ENCODE measurements around the gene CYBA. TPM values are rescaled to one million over a fixed set of nuclear protein-coding genes. Genes with fewer than 3 reads are reported as not detected.

The CYBA gene
- total and polyA plus RNA-seq, 7 experiments from 2014 or later = 240 to 537 (median 454) TPM

GRCh38 chr16:88651989-88652761, 1.3 kb upstream of the CYBA start:
- Histone ChIP-seq H3K27me3 (ENCODE audit: control insufficient read depth in 2 of 2, insufficient read depth in 2 of 2, low read length in 2 of 2) (no peaks in the 10 kb centered on the region), H3K4me1 (ENCODE audit: control insufficient read depth in 2 of 2, insufficient read depth in 2 of 2, low read length in 2 of 2) (peaks cover 20 to 28% of the 10 kb centered on the region in 2 donors), H3K9me3 (ENCODE audit: control insufficient read depth in 2 of 3, low read length in 3 of 3) (no peaks in the 10 kb centered on the region), H3K27ac (ENCODE audit: low read depth, low read length) (peak overlapping the region; percentile 84), H3K4me3 (ENCODE audit: low read length) (no peak overlapping the region), H3K36me3 (ENCODE audit: control insufficient read depth in 2 of 3, insufficient read depth in 3 of 3, low read length in 3 of 3) (peaks cover 0 to 45% (median 0%) of the 10 kb centered on the region in 3 experiments)
- Mint-ChIP-seq H3K27ac (peak overlapping the region in 6 of 9 donors; percentile 24 to 98 (median 84)), H3K36me3 (peaks cover 0 to 15% (median 1%) of the 10 kb centered on the region in 5 donors), H3K4me1 (peaks cover 6 to 27% (median 13%) of the 10 kb centered on the region in 7 donors), H3K27me3 (no peaks in the 10 kb centered on the region), H3K9me3 (no peaks in the 10 kb centered on the region), H3K4me3 (peak overlapping the region in 4 of 10 donors; percentile 53 to 91 (median 68))
- intact Hi-C loops (cut with micrococcal nuclease) = loop anchor here (1.0 to 2.0 kb wide), 11 partner anchors 11 to 199 kb away; partner anchors contain the start of genes MVD (in 2 of the 2), SNAI3 (in 2 of the 2), ZC3H18 (in 2 of the 2) and CTU2 (in 1 of the 2)
- DNase-seq (no peak), ATAC-seq (no peak)
- CTCF ChIA-PET = interaction anchor here (1.2 kb wide), 1 partner anchor 53 kb away, joined by 4 read pairs; no protein-coding TSS in a partner anchor
- POLR2A ChIA-PET = interaction anchor here (1.2 to 2.2 kb wide), 3 partner anchors 11 to 35 kb away, joined by 4 to 8 read pairs (median 4); partner anchors contain the start of gene MVD

- DNase-seq (peak in 8 of 9 donors; percentile 46 to 76 (median 64)), ATAC-seq (peak; percentile 81)
- Histone ChIP-seq H3K9me3 (ENCODE audit: control insufficient read depth in 2 of 3, low read length in 3 of 3) (no peaks in the 10 kb centered on the region), H3K27me3 (ENCODE audit: control insufficient read depth in 2 of 2, insufficient read depth in 2 of 2, low read length in 2 of 2) (no peaks in the 10 kb centered on the region), H3K36me3 (ENCODE audit: control insufficient read depth in 2 of 3, insufficient read depth in 3 of 3, low read length in 3 of 3) (peaks cover 0 to 41% (median 0%) of the 10 kb centered on the region in 3 experiments), H3K27ac (ENCODE audit: low read depth, low read length) (peak overlapping the region; percentile 84), H3K4me3 (ENCODE audit: low read length) (peak overlapping the region; percentile 78), H3K4me1 (ENCODE audit: control insufficient read depth in 2 of 2, insufficient read depth in 2 of 2, low read length in 2 of 2) (peaks cover 20 to 28% of the 10 kb centered on the region in 2 donors)
- ChIA-PET POLR2A (interaction anchor here (0.6 to 3.0 kb wide), 6 partner anchors 10 to 143 kb away, joined by 3 to 13 read pairs (median 4); partner anchors contain the start of gene MVD), CTCF (no interaction called here)
- Mint-ChIP-seq H3K27ac (peak overlapping the region; percentile 81 to 98 (median 88)), H3K4me1 (peaks cover 6 to 27% (median 13%) of the 10 kb centered on the region in 7 donors), H3K27me3 (no peaks in the 10 kb centered on the region), H3K9me3 (no peaks in the 10 kb centered on the region), H3K36me3 (peaks cover 0 to 15% (median 1%) of the 10 kb centered on the region in 5 donors), H3K4me3 (peak overlapping the region; percentile 84 to 93 (median 90))
- intact Hi-C loops (cut with micrococcal nuclease) = loop anchor here (1.0 to 2.0 kb wide), 11 partner anchors 12 to 199 kb away; partner anchors contain the start of genes MVD (in 2 of the 2), SNAI3 (in 2 of the 2), ZC3H18 (in 2 of the 2) and CTU2 (in 1 of the 2)
Measured at GRCh38 chr16:88651276-88651988, 579 bp upstream of the CYBA start.

GRCh38 chr16:88649924-88650748, 717 bp downstream of the CYBA start:
- peak; percentile 19 for ATAC-seq

GRCh38 chr16:88649195-88649923, 1.5 kb downstream of the CYBA start:
- H3K4me3 Mint-ChIP-seq = peak overlapping the region; percentile 84 to 93 (median 90)
- peak overlapping the region; percentile 66 to 94 (median 85) for H3K27ac Mint-ChIP-seq
- CTCF ChIA-PET = interaction anchor here (0.8 to 1.0 kb wide), 2 partner anchors 36 to 53 kb away, joined by 3 read pairs; no protein-coding TSS in a partner anchor
- Histone ChIP-seq H3K4me1 (ENCODE audit: control insufficient read depth in 2 of 2, insufficient read depth in 2 of 2, low read length in 2 of 2) (peaks cover 20 to 28% of the 10 kb centered on the region in 2 donors), H3K27ac (ENCODE audit: low read depth, low read length) (peak overlapping the region; percentile 84), H3K9me3 (ENCODE audit: control insufficient read depth in 2 of 3, low read length in 3 of 3) (no peaks in the 10 kb centered on the region), H3K4me3 (ENCODE audit: low read length) (peak overlapping the region; percentile 78), H3K27me3 (ENCODE audit: control insufficient read depth in 2 of 2, insufficient read depth in 2 of 2, low read length in 2 of 2) (no peaks in the 10 kb centered on the region), H3K36me3 (ENCODE audit: control insufficient read depth in 2 of 3, insufficient read depth in 3 of 3, low read length in 3 of 3) (peaks cover 0 to 41% (median 0%) of the 10 kb centered on the region in 3 experiments)
- ATAC-seq (no peak), DNase-seq (no peak)
- no peaks in the 10 kb centered on the region for H3K27me3 Mint-ChIP-seq
- POLR2A ChIA-PET = interaction anchor here (0.9 to 3.7 kb wide), 15 partner anchors 10 to 94 kb away, joined by 3 to 13 read pairs (median 3); partner anchors contain the start of genes IL17C and MVD
- H3K36me3 Mint-ChIP-seq = peaks cover 0 to 13% (median 0%) of the 10 kb centered on the region in 5 donors
- peaks cover 6 to 27% (median 19%) of the 10 kb centered on the region in 7 donors for H3K4me1 Mint-ChIP-seq
- intact Hi-C loops (cut with micrococcal nuclease) = no loop called here
- H3K9me3 Mint-ChIP-seq = no peaks in the 10 kb centered on the region

More at GRCh38 chr16:88649924-88650748, 717 bp downstream of the CYBA start:
- H3K4me1 Mint-ChIP-seq = peaks cover 6 to 27% (median 16%) of the 10 kb centered on the region in 7 donors
- H3K9me3 ChIP-seq (ENCODE audit: control insufficient read depth in 2 of 3, low read length in 3 of 3) = no peaks in the 10 kb centered on the region
- no peaks in the 10 kb centered on the region for H3K27me3 ChIP-seq (ENCODE audit: control insufficient read depth in 2 of 2, insufficient read depth in 2 of 2, low read length in 2 of 2)
- peak in 5 of 9 donors; percentile 25 to 49 (median 47) for DNase-seq
- H3K36me3 ChIP-seq (ENCODE audit: control insufficient read depth in 2 of 3, insufficient read depth in 3 of 3, low read length in 3 of 3) = peaks cover 0 to 45% (median 0%) of the 10 kb centered on the region in 3 experiments
- H3K9me3 Mint-ChIP-seq = no peaks in the 10 kb centered on the region
- CTCF ChIA-PET = interaction anchor here (0.7 to 1.0 kb wide), 3 partner anchors 8 to 53 kb away, joined by 3 to 4 read pairs (median 3); no protein-coding TSS in a partner anchor
- peak overlapping the region; percentile 78 for H3K4me3 ChIP-seq (ENCODE audit: low read length)
- H3K27me3 Mint-ChIP-seq = no peaks in the 10 kb centered on the region
- POLR2A ChIA-PET = interaction anchor here (0.9 to 3.7 kb wide), 15 partner anchors 11 to 144 kb away, joined by 3 to 13 read pairs (median 3); partner anchors contain the start of genes IL17C and MVD
- peak overlapping the region; percentile 84 to 93 (median 90) for H3K4me3 Mint-ChIP-seq
- H3K27ac ChIP-seq (ENCODE audit: low read depth, low read length) = peak overlapping the region; percentile 84
- intact Hi-C loops (cut with micrococcal nuclease) = loop anchor here (1.0 to 2.0 kb wide), 3 partner anchors 15 to 197 kb away; partner anchors contain the start of gene ZFPM1 (in 1 of the 2)
- peaks cover 20 to 28% of the 10 kb centered on the region in 2 donors for H3K4me1 ChIP-seq (ENCODE audit: control insufficient read depth in 2 of 2, insufficient read depth in 2 of 2, low read length in 2 of 2)
- peaks cover 0 to 16% (median 1%) of the 10 kb centered on the region in 5 donors for H3K36me3 Mint-ChIP-seq
- H3K27ac Mint-ChIP-seq = peak overlapping the region; percentile 62 to 94 (median 86)

Data from naive thymus-derived CD4-positive, alpha-beta T cell (primary cell).